ENCODE results near the gene S1PR4.
A peak's percentile ranks its signal among the peaks of the same experiment; 100 is the strongest.
"Not testable (repeated sequence)": the region's sequence is repeated elsewhere in the genome, so short reads cannot be mapped to it uniquely, and the experiment has no call there.

S1PR4 gene

DNA sequence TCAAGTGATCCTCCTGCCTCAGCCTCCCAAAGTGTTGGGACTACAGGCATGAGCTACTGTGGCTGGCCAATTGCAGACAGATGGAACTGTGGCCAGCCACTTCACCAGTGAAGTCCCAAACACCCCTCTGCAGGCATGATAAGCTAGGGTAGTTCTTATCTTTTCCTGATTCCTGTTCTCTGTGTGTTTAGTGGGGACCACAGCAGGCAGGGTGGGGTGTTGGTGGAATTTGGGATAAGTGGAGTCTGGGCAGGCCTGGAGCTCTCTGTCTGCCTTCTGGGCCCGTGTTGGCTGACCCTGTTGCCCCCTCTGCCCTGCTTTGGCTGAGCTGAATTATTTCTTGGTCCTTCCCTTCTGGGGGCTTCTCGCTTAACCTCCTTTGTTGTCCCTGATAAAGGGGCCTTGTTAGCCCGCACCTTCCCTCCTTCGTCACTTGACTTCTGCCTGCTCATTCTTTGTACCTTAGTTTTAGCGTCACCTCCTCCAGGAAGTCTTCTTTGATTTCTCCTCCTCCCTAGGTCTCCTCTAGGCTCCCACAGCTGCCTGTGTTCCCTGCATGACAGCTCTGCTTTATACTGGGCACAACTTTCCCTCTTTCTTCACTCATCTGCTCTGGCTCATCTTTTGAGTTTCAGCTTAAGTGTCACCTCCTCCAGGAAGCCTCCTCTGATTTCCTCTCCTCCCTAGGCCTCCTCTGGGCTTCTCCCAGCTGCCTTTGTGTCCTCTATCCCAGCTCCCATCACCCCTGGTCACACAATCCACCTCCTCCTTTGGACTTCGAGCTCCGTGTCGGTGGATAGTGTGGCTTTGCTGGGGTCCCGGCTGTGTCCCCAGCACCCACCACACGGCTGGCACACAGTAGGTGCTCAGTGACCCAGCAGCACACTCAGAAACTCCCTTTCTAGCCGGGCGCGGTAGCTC lies 5.4 kb downstream of the S1PR4 start:
- DNase-seq: no peak

DNA sequence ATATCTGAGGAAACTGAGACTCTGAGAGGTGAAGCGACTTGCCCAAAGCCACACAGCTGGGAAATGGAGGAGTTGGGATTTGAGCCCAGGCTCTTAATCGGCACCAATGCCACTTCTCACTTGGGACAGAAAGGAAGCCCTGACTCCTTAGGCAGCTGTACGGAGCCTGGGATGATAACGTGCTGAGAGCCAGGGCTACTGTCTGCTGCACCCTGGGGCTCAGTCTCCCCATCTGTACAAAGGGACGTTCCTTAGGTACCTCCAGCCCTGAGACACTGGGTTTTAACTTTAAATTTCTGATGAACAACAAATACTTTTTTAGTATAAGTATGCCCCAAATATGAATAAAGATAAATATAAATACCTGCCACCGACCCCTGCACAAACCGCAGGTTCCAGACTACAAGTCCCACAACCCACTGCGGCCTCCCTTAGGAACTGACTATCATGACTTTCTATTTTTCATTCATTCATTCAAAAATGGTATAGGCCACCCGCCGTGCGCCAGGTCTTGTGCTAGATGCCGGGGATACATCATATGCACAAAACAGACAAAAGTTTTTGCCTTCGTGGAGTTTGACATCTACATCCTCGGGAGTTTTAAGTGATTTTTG lies 6.4 kb downstream of the S1PR4 start:
- DNase-seq: no peak

DNA sequence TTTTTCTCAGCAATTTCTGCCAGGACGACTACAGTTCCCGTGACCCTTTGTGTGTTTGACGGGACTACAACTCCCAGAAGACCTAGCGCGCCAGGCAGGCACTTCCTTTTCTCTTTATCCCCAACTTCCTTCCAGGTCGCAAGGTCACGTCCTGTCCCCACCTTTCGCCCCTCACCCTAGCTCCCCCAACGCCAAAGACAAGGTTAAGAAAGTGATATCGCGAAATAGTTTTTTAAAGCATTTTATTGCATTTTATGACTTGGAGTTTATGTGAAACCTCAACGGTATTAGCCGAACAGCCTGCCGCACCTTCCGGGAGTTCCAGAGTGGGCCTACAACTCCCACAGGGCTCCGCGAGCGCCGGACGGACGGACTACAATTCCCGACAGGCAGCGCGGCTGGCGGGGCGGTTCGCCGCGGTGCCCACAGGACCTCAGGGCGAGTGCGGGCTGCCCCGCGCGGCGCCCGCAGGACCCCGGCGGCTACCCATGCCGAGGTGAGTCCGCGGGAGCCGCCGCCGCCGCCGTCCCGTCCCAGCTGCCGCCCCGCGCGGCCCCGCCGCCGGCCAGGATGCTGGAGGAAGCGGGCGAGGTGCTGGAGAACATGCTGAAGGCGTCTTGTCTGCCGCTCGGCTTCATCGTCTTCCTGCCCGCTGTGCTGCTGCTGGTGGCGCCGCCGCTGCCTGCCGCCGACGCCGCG lies 7.0 kb downstream of the S1PR4 start, which contains the start of gene NCLN:
TSS of gene NCLN (plus strand) at position 470 of the 699 bp plus-strand sequence. CDS start at position 571, 101 bp downstream.
- DNase-seq: peak; percentile 94

DNA sequence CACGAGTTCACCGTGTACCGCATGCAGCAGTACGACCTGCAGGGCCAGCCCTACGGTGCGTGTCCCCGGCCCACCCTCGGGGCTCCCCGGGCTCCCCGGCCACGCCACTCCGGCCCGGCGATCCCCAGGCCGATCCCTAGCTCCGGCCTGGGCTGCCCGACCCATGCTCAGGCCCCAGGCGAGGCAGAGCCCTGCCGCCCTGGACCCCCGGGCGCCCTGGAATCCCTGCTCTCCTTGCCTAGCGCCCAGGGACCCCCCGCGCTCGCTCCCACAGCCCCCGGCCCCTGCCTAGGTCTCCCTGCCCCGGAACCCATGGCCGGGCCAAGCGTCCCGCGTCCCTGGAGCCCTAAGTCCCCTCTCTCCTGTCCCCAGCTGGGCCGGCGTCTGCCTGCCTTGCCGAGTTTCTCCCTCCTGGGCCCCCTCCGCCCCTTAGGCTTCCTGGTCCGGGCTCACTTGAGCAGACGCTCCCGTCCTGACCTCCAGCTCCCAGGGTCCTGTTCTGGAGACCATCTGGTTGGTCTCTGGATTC lies 7.7 kb downstream of the S1PR4 start:
- no peak for DNase-seq

DNA sequence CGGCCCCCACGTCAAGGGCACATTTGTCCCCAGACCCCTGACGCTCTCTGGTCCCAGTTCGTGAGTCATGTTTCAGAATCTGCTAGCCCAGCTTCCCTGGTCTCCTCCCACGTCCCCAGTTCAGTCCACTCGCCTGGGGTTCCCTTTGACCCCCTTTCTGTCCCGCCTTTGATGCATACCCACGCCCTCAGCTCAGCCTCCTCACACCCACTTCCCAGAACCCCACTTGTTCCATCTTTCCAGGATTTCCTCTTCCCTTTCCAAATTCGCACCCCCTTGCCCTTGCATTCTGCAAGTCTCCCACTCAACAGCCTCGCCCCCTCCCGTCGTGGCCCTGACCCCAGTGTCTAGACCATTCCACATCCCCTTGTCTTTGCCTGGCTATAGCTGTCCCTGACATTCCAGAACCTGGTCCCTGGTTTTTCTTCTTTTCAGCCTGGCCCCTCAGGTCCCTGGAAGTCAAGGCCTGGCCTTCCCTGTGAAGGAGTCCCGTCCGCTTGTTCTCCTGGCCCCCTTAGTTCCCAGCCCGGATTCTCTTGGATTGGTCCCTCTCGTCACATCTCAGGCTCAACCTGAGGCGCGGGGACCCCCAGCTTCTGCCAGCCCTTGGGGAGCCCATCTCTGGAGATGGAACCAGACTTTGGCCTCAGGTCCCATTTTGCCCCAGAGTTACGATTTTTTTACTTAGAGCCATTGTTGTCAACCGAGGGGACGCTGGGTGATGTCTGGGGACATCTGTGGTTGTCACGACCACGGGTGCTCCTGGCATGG lies 8.5 kb downstream of the S1PR4 start:
- DNase-seq: no peak

DNA sequence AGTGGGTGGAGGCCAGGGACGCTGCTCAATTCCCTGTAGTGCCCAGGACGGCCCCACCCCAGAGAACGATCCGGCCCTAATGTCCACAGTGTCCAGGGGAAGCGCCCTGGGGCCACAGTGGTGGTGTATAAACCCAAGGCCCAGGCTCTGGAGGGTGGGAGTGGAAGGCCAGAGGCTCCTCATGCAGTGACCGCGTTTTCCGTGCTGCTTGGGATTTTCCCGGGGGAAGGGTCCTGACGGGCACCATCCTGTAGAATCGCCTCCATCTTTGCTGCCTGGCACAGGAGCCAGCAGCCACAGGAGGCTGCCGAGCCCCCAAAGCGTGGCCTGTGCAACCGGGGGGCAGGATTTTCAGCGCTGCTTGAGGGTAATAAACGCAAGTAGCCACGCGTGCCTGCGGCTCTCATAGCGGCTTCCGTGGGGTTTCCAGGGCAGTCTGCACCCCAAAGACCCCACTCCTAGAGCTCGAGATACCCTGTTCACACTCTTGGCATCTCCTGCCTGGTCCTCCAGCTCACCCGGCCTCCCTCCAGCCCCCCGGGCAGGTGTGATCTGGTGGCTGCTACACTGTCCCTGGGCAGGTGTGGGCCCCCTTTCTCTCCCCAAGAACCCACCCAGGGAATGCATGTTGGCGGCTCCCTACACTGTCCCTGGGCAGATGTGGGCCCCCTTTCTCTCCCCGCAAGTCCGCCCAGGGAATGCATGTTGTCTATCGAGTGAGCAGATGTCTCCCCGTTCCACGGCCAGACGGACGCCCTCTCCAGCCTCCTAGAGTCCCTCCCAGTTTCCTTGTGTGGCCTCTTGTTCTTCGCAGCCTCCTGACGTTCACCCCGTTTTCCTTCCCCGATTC lies 9.3 kb downstream of the S1PR4 start:
- no peak for DNase-seq

DNA sequence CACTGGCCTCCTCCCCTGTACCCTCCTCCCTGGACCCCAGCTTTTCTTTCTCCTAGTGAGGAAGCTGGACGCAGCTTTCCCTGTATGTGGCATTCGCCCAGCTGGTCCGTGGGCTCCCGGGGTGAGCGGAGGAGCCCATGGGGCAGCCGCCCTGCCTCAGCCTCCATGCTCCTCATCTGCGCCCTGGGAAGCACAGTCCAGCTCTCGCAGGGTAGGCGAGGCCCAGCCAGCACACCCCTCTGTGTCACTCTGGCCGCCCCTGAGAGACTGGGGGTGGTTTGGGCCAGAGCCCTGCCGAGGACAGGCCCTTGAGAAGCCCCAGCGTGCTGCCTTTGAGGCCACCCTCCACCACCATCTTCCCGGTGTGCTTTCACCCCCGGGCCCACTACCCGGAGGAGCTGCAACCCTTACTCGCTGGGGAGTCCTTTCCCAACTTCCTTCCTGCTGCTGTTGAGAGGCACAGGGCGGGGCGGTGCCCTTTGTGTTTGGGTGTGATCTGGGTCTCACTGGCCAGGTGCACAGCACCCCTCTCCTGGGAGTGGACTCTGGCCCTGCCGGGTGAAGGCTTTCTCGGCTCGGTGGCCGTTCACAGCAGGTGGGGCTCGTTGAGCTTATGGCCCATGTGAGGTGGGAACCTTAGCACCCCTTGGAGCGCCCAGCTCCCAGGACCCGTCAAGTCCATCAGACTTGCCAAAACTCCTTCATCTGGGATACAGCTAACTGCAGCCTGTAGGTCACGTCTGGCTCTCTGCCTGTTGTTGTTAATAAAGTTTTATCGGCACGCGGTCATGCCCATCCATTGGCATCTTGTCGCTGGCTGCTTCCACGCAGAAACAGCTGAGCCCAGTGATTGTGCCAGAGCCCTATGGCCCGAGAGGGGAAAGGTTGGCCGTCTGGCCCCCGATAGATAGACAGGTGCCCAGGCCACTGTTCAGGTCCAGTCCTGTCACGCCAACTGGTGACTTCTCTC lies 10.3 kb downstream of the S1PR4 start:
- no peak for DNase-seq

DNA sequence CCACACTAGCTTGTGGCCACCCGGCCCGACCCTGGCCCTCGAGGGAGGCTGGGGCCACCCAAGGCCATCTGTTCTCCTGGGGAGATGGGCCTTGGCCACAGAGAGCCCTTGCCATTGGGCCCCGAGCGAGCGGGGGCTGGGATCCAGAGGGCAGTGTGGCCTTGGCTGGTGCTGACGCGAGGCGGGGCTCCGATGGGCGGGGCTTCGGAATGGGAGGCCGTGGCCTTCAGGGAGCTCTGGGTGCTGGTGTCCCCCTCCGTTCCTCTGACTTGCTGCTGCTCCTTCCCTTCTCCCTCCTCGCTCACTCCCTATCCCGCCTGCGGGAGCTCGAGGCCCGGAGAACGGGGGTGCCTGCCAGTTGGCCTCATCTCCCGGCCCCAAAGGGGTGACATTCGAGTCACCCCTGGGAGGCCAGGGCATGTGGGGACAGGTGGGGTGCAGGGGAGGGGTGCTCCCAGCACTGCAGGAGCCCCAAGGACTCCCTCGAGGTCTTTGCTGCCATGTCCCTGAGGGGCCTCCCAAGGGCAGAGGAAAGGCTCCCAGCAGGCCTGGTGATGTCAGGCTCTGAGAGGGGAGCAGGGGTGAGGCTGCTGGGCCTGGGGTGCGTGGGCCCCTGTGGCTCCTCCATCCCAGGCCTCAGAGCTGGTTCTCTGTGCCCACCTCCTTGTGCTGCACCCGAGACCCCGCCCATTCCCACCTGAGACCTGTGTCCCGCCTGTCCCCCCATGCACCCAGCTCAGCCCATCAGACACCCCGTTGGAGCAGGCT lies 11.3 kb downstream of the S1PR4 start:
- no peak for DNase-seq

DNA sequence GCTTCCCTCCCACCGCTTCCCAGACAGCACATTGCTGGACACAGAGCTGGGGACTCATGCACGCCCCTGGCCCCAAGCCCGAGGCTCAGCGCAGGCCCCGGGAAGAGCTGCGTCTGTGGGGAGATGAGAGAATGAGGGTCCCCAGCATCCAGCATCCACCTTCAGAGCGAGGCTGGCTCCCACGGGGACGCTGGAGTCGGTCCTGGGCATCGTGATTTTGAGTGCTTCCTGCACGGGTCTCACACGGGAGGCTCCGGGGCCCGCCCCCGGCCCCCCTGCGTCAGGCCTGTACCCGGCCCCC lies 11.9 kb downstream of the S1PR4 start:
- DNase-seq: no peak

DNA sequence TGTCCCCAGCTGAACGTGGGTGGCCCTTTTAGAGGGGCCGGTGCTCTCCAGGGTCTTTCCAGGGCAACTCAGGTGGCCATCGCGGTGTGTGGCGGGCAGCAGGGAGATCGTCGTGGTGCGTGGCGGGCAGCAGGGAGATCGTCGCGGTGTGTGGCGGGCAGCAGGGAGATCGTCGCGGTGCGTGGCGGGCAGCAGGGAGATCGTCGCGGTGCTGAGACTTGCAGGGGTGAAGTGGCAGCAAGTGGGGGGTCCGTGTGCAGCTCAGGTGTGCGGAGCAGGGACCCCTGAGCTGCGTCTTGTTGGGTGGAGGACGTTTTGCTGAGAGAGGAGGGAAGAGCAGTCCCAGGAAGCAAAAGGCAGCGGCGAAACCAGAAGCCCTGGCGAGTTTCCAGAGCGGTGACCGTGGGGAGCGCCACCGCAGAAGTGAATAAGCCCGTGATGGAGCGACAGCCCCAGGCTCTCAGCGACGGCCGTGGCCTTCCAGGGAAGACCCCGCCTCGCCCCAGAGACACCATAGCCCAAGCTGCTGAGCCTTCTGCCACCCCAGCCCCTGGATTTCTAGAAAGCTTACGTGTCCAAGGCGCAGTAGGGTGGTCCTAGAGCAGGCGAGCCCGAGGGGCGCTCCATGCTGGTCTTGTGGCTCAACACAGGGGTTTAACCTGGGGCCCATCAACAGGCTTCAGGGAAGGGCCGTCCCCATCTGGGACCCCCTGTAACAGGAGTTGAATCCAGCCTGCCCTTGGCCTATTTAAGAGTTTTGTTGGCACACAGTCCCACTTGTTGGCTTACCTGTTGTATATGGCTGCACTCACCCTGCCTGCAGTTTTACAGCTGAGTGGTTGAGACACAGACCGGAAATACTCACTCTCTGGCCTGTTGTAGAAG lies 12.6 kb downstream of the S1PR4 start:
- DNase-seq: no peak

DNA sequence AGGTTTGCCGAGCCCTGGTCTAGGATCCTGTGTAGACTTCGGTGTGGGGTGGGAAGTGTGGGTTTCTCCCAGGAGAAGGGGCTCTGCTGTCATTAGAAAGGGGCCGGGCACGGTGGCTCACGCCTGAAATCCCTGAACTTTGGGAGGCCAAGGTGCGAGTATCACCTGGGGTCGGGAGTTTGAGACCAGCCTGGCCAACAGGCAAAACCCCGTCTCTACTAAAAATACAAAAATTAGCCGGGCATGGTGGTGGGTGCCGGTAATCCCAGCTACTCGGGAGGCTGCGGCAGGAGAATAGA lies 13.2 kb downstream of the S1PR4 start:
- not testable (repeated sequence) for DNase-seq

DNA sequence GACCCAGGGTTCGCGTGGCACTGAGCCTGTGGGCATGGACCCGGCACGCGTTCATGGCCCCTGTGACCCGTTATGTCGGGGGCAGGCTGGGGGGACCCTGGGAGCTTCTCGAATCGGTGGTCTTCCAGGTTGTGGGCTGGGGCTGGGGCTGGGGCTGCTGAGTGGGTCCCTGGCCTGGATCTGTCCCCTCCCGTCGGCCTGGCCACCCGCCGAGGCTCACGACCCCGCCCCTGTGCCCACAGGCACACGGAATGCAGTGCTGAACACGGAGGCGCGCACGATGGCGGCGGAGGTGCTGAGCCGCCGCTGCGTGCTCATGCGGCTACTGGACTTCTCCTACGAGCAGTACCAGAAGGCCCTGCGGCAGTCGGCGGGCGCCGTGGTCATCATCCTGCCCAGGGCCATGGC lies 13.7 kb downstream of the S1PR4 start:
- no peak for DNase-seq

DNA sequence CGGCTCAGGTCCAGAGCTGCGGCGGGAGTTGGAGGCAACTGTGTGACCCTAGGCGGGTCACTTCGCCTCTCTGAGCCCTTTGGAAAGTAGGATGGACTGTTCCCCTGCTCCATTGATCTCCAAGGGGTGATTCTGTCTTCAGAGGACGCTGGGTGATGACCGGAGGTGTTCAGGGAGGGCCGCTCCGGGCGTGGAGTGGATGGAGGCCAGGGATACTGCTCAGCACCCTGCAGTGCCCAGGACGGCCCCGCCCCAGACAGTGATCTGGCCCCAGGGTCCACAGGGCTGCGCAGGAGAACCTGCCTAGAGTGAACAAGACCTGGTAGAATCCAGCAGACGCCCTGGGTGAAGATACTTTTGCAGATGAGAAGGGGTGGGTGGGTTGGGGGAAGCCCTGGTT lies 14.1 kb downstream of the S1PR4 start:
- no peak for DNase-seq

DNA sequence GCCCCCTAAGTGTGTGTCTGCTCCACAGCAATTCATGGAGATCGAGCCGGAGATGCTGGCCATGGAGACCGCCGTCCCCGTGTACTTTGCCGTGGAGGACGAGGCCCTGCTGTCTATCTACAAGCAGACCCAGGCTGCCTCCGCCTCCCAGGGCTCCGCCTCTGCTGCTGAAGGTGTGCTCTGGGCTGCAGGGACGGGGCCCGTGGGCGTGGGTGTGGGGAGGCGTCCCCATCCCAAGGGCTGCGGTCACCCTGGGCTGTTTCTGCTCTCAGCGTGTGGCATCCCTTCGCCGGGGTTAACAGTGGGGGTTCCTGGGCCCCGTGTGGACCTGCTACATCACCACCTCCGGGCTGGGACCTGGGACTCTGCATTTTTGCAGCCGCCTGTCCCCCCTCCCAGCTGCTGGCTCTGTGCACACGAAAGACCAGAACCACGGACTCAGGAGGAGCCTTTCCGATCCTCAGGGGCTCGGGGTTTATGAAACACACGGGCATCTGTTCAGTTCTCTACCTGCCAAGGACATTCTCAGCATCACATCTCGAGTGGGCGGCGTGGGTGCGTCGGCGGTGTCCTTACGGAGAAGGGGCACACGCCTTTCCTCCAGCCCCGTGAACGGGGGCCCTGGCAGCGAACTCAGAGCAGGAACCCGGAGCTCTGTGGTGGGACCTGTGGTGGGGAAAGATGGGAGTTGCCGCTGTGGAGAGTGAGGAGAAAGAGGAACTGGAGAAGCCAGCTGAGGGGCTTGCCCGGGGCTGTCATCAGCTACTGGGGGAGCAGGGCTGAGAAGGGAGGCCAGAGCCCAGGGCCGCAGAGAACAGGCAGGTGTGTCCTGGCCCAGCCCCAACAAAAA lies 14.9 kb downstream of the S1PR4 start:
- no peak for DNase-seq

DNA sequence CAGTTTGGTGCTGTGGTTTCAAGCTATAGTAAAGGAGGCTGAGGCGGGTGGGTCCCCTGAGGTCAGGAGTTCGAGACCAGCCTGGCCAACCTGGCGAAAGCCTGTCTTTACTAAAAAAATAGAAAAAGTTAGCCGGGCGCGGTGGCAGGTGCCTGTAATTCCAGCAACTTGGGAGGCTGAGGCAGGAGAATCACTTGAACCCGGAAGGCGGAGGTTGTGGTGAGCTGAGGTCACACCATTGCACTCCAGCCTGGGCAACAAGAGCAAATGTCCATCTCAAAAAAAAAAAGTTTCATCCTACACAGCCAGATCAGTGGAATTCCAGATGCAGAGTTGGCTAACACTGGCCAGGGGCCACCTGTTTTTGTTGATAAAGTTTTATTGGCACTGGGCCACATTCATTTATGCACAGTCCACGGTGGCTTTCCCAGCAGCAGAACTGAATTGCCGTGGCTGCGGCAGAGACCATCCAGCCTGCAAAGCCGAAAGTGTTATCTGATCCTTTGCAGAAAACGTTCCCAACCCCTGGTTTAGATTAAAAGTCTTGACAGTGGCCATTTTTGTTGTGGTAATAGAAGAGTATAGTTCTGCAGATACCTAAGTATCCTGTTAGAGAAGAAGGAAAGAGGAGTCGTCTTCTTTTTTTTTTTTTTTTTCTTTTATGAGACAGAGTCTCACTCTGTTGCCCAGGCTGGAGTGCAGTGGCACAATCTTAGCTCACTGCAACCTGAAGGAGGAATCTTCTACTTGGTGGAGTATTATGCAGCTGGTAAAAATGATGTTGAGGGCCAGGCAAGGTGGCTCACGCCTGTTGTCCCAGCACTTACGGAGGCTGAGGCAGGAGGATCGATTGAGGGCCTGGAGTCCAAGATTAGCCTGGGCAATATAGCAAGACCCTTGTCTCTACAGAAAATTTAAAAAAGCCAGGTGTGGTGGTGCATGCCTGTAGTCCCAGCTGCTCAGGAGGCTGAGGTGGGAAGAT lies 15.8 kb downstream of the S1PR4 start:
- DNase-seq: no peak

DNA sequence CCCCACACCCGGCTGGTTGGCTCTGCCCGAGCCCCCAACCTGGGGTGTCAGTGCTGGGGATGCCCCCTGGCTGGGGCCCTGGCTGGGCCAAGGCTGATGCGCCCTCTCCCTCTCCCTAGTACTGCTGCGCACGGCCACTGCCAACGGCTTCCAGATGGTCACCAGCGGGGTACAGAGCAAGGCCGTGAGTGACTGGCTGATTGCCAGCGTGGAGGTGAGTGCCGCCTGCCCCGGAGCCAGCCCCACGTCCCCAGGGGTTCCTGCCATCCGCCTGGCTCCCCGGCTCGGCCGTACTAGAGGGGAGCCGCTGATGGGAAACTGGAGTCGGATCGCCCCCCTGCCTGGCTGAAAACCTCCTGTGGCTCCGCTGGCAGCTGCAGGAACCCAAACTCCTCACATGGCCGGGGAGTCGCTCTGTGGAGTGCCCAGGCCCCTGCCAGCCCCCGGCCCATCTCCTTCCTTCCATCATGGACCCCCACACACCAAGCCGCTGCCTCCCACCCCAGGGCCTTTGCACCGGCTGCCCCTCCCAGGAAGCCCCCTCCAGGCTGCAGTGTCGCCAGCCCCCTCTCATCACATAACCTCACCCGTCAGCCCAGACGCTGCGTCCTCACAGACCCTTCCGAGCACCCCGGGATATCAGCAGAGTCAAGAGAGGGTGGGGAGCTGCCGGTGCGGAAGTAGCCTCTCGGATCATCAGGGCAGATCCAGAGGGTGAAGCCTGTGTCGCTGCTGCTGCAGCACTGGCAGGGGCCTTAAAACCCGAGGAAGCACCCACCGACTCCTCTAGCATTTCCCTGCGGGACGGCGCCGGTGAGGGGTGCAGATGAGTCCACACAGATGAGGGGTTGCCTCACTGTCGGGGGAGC lies 17.7 kb downstream of the S1PR4 start:
- DNase-seq: no peak

Data from NCI-H2081 treated with DMSO at 0.1 percent for 48 hours (cell line).